H1 (cell line): ENCODE results near the gene RNF175.

ENCODE experiments used
- CHD2 ChIP-seq: IDR thresholded peaks from 2 replicates; pipeline ENCODE4 v1.6.1; 2012; ENCODE audit warnings: low read length, improper control_type of control experiment
- FOSL1 ChIP-seq: IDR thresholded peaks from 2 replicates; pipeline ENCODE4 v1.6.1; 2011; ENCODE audit warnings: mild to moderate bottlenecking, low read depth, low read length, moderate library complexity; ENCODE audit not compliant: insufficient read depth
- POLR2A ChIP-seq, 2 experiments: IDR thresholded peaks; 1 replicate in 1 of 2; 2 replicates in 1 of 2; pipeline ENCODE4 v1.6.1; 2011; ENCODE audit warnings: low read depth in 2 of 2, low read length in 2 of 2, mild to moderate bottlenecking in 2 of 2; ENCODE audit errors: control extremely low read depth in 1 of 2
- SP1 ChIP-seq: IDR thresholded peaks from 2 replicates; pipeline ENCODE4 v1.6.1; 2011; ENCODE audit warnings: low read depth, low read length
- SRF ChIP-seq: IDR thresholded peaks from 2 replicates; pipeline ENCODE4 v1.6.1; 2011; ENCODE audit warnings: mild to moderate bottlenecking, low read depth, low read length, moderate library complexity
- TEAD4 ChIP-seq: IDR thresholded peaks from 2 replicates; pipeline ENCODE4 v1.6.1; 2012; ENCODE audit warnings: low read depth, low read length, inconsistent platforms, mixed read lengths
- TF ChIP-seq, protein P1 (sequence below): fragments of 300-600 bp; sonication (generic); IDR thresholded peaks from 2 replicates; pipeline ENCODE4 v1.7.1; 2012; ENCODE audit warnings: low read length, moderate library complexity, mild to moderate bottlenecking, inconsistent platforms; ENCODE audit not compliant: insufficient replicate concordance
- TF ChIP-seq, protein P2 (sequence below), 3 experiments: IDR thresholded peaks; 1 replicate in 2 of 3; 2 replicates in 1 of 3; pipeline versions ENCODE4 v1.5.1 to v1.6.1; 2011; ENCODE audit warnings: low read length in 3 of 3, mild to moderate bottlenecking in 3 of 3, inconsistent platforms in 2 of 3, low read depth in 1 of 3, moderate library complexity in 1 of 3; ENCODE audit not compliant: insufficient read depth in 1 of 3; ENCODE audit errors: control extremely low read depth in 1 of 3
- TF ChIP-seq, protein P3 (sequence below): IDR thresholded peaks from 2 replicates; pipeline ENCODE4 v1.6.1; 2011; ENCODE audit warnings: low read length, improper control_type of control experiment

DNA sequence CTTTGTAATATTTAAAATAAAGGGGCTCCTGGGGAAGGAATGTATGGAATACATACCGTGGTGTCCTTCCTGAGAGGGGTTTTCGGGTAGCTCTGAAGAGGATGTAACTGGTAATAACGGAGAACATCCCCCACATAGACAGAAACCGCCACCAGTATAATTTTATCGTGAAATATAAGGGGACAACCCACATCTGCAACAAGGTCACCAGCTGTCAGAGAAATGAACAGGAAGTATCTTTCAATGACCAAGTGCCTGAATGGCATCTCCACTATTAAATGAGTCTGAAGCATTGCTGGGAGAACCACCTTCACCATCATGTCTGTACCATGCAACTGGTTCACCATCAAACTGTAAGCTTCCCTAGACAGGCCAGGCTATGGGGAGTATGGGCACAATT, 31.7 kb downstream of the RNF175 start:
- TF ChIP-seq FOSL1 (no peak), SP1 (no peak), POLR2A (IDR thresholded peaks at IDR 0.05; ENCODE audit: control extremely low read depth in 1 of 2, low read depth in 2 of 2, low read length in 2 of 2) (no peak), TEAD4 (no peak), CHD2 (no peak), SRF (no peak)
- TF ChIP-seq, protein P1, sequence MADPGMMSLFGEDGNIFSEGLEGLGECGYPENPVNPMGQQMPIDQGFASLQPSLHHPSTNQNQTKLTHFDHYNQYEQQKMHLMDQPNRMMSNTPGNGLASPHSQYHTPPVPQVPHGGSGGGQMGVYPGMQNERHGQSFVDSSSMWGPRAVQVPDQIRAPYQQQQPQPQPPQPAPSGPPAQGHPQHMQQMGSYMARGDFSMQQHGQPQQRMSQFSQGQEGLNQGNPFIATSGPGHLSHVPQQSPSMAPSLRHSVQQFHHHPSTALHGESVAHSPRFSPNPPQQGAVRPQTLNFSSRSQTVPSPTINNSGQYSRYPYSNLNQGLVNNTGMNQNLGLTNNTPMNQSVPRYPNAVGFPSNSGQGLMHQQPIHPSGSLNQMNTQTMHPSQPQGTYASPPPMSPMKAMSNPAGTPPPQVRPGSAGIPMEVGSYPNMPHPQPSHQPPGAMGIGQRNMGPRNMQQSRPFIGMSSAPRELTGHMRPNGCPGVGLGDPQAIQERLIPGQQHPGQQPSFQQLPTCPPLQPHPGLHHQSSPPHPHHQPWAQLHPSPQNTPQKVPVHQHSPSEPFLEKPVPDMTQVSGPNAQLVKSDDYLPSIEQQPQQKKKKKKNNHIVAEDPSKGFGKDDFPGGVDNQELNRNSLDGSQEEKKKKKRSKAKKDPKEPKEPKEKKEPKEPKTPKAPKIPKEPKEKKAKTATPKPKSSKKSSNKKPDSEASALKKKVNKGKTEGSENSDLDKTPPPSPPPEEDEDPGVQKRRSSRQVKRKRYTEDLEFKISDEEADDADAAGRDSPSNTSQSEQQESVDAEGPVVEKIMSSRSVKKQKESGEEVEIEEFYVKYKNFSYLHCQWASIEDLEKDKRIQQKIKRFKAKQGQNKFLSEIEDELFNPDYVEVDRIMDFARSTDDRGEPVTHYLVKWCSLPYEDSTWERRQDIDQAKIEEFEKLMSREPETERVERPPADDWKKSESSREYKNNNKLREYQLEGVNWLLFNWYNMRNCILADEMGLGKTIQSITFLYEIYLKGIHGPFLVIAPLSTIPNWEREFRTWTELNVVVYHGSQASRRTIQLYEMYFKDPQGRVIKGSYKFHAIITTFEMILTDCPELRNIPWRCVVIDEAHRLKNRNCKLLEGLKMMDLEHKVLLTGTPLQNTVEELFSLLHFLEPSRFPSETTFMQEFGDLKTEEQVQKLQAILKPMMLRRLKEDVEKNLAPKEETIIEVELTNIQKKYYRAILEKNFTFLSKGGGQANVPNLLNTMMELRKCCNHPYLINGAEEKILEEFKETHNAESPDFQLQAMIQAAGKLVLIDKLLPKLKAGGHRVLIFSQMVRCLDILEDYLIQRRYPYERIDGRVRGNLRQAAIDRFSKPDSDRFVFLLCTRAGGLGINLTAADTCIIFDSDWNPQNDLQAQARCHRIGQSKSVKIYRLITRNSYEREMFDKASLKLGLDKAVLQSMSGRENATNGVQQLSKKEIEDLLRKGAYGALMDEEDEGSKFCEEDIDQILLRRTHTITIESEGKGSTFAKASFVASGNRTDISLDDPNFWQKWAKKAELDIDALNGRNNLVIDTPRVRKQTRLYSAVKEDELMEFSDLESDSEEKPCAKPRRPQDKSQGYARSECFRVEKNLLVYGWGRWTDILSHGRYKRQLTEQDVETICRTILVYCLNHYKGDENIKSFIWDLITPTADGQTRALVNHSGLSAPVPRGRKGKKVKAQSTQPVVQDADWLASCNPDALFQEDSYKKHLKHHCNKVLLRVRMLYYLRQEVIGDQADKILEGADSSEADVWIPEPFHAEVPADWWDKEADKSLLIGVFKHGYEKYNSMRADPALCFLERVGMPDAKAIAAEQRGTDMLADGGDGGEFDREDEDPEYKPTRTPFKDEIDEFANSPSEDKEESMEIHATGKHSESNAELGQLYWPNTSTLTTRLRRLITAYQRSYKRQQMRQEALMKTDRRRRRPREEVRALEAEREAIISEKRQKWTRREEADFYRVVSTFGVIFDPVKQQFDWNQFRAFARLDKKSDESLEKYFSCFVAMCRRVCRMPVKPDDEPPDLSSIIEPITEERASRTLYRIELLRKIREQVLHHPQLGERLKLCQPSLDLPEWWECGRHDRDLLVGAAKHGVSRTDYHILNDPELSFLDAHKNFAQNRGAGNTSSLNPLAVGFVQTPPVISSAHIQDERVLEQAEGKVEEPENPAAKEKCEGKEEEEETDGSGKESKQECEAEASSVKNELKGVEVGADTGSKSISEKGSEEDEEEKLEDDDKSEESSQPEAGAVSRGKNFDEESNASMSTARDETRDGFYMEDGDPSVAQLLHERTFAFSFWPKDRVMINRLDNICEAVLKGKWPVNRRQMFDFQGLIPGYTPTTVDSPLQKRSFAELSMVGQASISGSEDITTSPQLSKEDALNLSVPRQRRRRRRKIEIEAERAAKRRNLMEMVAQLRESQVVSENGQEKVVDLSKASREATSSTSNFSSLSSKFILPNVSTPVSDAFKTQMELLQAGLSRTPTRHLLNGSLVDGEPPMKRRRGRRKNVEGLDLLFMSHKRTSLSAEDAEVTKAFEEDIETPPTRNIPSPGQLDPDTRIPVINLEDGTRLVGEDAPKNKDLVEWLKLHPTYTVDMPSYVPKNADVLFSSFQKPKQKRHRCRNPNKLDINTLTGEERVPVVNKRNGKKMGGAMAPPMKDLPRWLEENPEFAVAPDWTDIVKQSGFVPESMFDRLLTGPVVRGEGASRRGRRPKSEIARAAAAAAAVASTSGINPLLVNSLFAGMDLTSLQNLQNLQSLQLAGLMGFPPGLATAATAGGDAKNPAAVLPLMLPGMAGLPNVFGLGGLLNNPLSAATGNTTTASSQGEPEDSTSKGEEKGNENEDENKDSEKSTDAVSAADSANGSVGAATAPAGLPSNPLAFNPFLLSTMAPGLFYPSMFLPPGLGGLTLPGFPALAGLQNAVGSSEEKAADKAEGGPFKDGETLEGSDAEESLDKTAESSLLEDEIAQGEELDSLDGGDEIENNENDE, result no peak
- TF ChIP-seq, protein P2, sequence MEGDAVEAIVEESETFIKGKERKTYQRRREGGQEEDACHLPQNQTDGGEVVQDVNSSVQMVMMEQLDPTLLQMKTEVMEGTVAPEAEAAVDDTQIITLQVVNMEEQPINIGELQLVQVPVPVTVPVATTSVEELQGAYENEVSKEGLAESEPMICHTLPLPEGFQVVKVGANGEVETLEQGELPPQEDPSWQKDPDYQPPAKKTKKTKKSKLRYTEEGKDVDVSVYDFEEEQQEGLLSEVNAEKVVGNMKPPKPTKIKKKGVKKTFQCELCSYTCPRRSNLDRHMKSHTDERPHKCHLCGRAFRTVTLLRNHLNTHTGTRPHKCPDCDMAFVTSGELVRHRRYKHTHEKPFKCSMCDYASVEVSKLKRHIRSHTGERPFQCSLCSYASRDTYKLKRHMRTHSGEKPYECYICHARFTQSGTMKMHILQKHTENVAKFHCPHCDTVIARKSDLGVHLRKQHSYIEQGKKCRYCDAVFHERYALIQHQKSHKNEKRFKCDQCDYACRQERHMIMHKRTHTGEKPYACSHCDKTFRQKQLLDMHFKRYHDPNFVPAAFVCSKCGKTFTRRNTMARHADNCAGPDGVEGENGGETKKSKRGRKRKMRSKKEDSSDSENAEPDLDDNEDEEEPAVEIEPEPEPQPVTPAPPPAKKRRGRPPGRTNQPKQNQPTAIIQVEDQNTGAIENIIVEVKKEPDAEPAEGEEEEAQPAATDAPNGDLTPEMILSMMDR (IDR thresholded peaks at IDR 0.05; ENCODE audit: control extremely low read depth in 1 of 3, insufficient read depth in 1 of 3, low read depth in 1 of 3, low read length in 3 of 3), result no peak
- TF ChIP-seq, protein P3, sequence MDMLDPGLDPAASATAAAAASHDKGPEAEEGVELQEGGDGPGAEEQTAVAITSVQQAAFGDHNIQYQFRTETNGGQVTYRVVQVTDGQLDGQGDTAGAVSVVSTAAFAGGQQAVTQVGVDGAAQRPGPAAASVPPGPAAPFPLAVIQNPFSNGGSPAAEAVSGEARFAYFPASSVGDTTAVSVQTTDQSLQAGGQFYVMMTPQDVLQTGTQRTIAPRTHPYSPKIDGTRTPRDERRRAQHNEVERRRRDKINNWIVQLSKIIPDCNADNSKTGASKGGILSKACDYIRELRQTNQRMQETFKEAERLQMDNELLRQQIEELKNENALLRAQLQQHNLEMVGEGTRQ, result no peak
